Jurkat, Clone E6-1 (cell line): ENCODE measurements around the gene LGALS9.
"Not testable (repeated sequence)": the region's sequence is repeated elsewhere in the genome, so short reads cannot be mapped to it uniquely, and the experiment has no call there.

Source experiments
- DNase-seq: peaks from one replicate; pipeline ENCODE4 v3.0.0-alpha.2; 2011; ENCODE audit warnings: low read depth, low spot score
- H3K4me3 ChIP-seq: 2 replicates; pipeline ENCODE4 v1.5.1; 2011; ENCODE audit warnings: mild to moderate bottlenecking, low read length, control low read depth, moderate library complexity

The LGALS9 gene

DNA sequence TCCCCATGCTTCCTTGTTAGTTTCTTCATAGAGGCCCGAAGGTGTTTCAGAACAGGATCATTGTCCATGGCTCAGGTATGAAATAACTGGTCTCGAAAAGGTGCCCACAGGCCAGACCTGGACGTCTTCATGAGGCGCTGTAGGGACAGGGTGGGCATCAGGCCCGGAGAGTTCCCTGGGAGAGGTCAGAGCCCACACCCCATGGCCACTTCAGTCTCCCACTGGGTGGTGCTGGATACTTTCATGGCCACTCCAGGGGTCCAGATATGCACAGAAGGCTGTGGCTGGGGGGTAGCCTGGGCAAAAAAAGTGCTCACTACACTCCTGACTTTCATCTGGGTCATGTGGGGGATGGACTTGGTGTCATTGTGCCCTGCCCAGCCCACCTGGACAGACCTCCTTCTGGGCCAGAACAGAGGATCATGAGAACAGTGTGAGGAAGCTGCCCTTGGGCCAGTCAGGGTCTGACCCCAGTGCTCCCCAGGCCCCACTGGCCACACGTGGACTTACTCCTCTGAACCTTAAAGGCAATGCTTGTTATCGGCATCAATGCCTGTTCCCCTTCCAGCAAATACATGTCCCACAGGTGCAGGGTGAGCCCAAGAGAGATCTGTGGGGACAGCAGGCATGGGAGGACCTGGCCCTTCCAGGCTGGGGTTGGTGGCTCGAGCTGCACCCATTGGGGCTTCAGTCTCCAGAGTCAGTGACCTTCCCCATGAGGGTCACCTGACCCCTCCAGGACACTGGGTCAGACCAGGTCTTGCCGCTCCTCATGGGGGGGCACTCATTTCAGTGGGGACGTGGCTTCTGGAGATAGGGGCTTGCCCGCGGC lies 36.9 kb downstream of the LGALS9 start:
- no peak for DNase-seq
- no peak overlapping the region for H3K4me3 ChIP-seq

DNA sequence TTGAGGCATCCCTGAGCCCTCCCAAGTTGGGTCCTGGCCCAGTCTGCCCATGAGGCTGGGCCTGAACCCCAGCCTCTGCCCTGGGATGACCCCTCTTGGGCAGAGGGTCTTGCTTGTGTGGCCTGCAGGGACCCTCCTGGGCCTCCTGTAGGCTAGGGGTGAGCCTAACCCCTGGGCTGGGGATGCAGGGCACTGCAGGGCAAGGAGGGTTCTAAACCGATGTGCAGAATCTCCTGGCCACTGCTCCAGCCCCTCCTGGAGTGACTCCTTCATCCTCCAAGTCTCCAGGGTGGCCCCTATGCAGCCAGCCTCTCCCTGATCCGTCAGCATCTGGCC lies 37.5 kb downstream of the LGALS9 start:
- no peak for DNase-seq
- H3K4me3 ChIP-seq: no peak overlapping the region

GRCh38 chr17:27669136-27669535 lies 38.1 kb downstream of the LGALS9 start:
- DNase-seq: no peak
- no peak overlapping the region for H3K4me3 ChIP-seq

- DNase-seq: no peak
- no peak overlapping the region for H3K4me3 ChIP-seq
Measured at GRCh38 chr17:27669850-27670249, 38.9 kb downstream of the LGALS9 start.

DNA sequence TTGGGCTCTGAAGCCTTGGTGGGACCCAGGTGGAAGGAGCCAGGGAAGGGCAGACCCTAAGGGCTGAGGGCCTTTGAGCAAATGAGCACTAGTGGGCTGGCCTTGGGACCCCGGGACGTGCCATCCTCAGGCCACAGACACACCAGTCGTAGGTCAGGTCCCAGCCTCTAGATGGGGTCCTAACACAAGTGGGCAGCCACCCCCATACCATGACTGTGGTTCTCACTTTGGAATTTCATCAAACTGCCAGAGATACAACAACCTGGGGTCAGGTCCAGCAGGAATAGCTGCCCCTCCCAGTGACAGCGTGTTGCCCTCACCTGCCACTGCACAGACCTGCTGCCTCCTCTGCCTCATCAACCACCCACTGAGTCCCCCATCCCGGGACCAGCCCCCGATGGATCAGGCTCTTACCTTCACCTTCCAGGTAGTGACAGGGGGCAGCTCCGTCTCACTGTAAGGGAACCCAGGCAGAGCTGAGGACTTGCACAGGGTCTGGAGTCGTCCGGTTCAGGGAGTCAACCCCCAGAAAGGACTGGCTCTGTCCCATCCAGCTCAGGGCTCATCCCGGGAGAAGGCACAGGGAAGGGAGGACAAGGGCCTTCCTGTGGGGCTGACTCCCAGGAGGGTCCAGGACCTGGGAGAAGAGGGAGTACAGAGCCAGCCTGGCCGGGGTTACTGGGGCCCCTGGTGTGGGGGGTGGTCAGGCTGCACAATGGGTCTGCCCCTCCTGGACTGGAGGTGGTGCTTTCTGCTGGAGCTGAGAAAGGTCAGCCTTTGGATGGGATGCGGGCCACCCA lies 40.0 kb downstream of the LGALS9 start:
- no peak for DNase-seq
- H3K4me3 ChIP-seq: no peak overlapping the region

DNA sequence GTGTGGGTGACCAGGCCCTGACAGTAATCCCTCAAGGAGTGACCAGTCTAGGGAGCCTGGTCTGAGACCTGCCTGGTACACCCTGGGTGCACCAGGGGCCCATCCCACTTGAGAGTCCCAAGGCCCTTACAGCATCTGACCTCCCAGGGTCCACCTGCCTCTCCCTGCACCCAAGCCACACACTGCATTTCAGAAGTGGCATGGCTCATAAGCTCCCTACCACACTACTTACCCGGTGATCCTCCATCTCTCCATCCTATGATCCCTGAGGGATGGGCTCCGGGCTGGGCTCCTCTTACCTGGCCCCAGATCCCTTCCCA lies 40.6 kb downstream of the LGALS9 start:
- no peak for DNase-seq
- H3K4me3 ChIP-seq: no peak overlapping the region

DNA sequence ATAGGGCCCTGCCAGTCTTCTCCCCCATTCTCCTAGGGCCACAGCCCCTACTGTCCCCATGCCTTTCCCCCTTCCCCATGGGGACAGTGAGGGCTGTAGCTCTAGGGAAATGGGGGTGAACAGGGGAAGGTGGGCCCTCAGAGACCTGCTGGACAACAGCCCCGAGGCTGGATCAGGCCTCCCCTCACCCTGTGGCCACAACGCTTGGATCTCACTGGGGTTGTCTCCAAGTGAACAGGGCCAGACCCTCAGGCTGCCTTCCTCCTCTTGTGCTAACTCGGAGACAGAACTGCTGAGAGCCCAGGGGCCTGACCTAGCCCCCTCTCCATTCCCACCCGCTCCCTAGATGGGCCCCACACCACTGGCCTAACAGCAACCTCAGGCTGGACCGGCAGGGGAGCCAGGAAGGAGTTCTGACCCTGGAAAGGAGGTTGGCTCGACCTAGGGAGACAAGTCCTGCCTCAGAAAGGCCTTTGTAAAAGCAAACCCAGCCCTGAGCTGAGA lies 41.0 kb downstream of the LGALS9 start:
- H3K4me3 ChIP-seq, DNase-seq: not testable (repeated sequence)

DNA sequence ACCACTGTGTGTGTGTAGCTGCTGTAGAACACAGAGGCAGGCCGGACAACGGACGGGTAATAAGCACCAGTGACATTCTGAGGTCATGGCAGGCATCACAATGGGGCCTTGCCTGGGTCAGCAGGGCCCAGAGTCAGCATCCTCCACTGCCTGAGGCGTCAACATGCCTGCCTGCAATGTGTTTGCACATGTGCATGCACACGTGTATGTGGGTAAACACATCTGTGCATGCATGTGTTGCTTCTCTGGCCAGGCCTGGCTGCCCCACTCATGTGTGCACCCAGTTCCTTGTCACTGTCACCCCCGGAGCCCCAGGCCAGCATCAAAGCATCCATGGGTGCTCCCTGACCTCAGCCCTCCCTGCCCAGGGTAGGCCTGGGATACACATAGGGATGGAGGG lies 43.3 kb downstream of the LGALS9 start:
- no peak for DNase-seq
- H3K4me3 ChIP-seq: no peak overlapping the region

DNA sequence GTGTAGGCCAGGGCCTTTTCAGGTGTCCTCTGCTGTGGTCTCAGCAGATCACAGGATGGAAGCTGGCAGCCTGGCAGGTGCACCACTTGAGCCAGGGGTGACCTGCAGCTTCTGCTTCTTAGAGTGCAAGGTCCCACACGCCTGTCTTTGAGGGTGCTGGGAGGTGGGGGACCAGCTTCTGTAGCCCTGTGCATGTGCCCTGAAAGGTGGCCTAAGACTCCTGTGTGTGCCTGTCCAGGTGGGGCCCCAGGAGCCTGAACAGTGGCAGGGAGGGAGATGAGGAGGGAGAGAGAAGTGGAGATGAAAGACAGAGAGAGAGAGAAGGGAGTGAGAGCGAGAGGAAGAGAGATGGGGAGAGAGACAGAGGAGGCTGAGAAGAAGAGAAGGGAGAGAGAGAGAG lies 46.2 kb downstream of the LGALS9 start:
- no peak overlapping the region for H3K4me3 ChIP-seq
- no peak for DNase-seq

DNA sequence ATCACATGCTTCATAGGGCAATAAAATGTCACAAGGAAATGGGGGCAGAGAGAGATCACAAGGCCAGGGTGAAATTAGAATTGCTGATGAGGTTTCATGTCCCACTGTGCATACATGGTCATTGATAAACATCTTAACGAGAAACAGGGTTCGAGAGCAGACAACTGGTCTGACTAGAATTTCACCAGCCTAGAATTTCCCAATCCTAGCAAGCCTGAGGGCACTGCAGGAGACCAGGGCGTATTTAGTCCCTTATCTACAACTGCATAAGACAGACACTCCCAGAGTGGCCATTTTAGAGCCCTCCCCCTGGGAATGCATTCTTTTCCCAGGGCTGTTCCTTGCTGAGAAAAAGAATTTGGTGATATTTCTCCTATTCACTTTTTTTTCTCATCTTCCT lies 55.3 kb downstream of the LGALS9 start:
- DNase-seq, H3K4me3 ChIP-seq: not testable (repeated sequence)

DNA sequence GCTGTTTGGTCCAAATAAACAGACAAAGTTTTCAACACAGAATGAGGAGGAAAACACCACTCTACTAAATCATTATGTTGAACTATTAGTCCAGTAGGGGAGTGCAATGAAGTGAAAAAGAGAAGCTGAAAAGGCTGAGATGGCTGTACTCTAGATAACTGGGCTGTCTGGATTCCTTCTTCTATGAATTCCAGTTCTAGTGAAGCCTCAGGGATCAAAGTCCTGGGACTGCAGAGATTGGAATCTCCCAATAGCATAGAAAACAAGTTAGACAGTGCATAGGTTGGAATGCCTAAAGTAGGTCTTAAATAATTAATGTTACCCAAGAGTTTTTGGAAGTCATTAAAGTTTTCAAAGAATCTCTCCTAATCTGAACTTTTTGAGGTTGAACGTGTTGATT lies 59.9 kb downstream of the LGALS9 start:
- no peak overlapping the region for H3K4me3 ChIP-seq
- no peak for DNase-seq

DNA sequence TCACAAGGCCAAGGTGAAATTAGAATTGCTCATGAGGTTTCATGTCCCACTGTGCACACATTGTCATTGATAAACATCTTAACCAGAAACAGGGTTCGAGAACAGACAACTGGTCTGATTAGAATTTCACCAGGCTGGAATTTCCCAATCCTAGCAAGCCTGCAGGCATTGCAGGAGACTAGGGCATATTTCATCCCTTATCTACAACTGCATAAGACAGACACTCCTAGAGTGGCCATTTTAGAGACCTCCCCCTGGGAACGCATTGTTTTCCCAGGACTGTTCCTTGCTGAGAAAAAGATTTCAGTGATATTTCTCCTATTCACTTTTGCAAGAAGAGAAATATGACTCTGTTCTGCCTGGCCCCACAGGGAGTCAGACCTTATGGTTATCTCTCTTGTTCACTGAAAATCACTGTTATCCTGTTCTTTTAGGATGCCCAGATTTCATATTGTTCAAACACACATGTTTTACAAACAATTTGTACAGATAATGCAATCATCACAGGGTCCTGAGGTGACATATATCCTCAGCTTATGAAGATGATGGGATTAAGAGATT lies 64.3 kb downstream of the LGALS9 start:
- not testable (repeated sequence) for DNase-seq, H3K4me3 ChIP-seq
